ENCODE results near the gene SNN. TPM values are rescaled to one million over a fixed set of nuclear protein-coding genes. Genes with fewer than 3 reads are reported as not detected.
A peak's percentile ranks its signal among the peaks of the same experiment; 100 is the strongest.

The SNN gene
- total RNA-seq, 1 donor, result 9.2 TPM

GRCh38 chr16:11624636-11625607 lies 43.3 kb upstream of the SNN start:
- DNase-seq (ENCODE audit: low read depth), result no peak
- H3K4me3 ChIP-seq (ENCODE audit: low read depth, low read length), result no peak overlapping the region
- TF ChIP-seq CTCF (IDR thresholded peaks at IDR 0.05; ENCODE audit: insufficient read depth, low read length), result no peak

- no peak overlapping the region for H3K4me3 ChIP-seq (ENCODE audit: low read depth, low read length)
- TF ChIP-seq CTCF (IDR thresholded peaks at IDR 0.05; ENCODE audit: insufficient read depth, low read length), result no peak
- no peak for DNase-seq (ENCODE audit: low read depth)
Observed at GRCh38 chr16:11625769-11626168, 42.5 kb upstream of the SNN start.

GRCh38 chr16:11626657-11627291 lies 41.5 kb upstream of the SNN start:
- no peak for TF ChIP-seq CTCF (IDR thresholded peaks at IDR 0.05; ENCODE audit: insufficient read depth, low read length)
- DNase-seq (ENCODE audit: low read depth), result no peak
- H3K4me3 ChIP-seq (ENCODE audit: low read depth, low read length), result no peak overlapping the region

GRCh38 chr16:11627292-11627663 lies 41.0 kb upstream of the SNN start:
- DNase-seq (ENCODE audit: low read depth), result no peak
- H3K4me3 ChIP-seq (ENCODE audit: low read depth, low read length), result no peak overlapping the region
- no peak for TF ChIP-seq CTCF (IDR thresholded peaks at IDR 0.05; ENCODE audit: insufficient read depth, low read length)

GRCh38 chr16:11627822-11628457 lies 40.3 kb upstream of the SNN start:
- TF ChIP-seq CTCF (IDR thresholded peaks at IDR 0.05; ENCODE audit: insufficient read depth, low read length), result no peak
- no peak overlapping the region for H3K4me3 ChIP-seq (ENCODE audit: low read depth, low read length)
- DNase-seq (ENCODE audit: low read depth), result peak; percentile 97

GRCh38 chr16:11629071-11630030 lies 38.9 kb upstream of the SNN start:
- no peak overlapping the region for H3K4me3 ChIP-seq (ENCODE audit: low read depth, low read length)
- no peak for DNase-seq (ENCODE audit: low read depth)
- TF ChIP-seq CTCF (IDR thresholded peaks at IDR 0.05; ENCODE audit: insufficient read depth, low read length), result no peak
